Smooth muscle cell (in vitro differentiated cells): Measurements from ENCODE around the gene CSTF1. TPM values are rescaled to one million over a fixed set of nuclear protein-coding genes. Genes with fewer than 3 reads are reported as not detected.

Experiments
- DNase-seq: peaks from one replicate; lab custom pipeline; 2025; ENCODE audit not compliant: unreplicated experiment; lab: John Stamatoyannopoulos, UW
- H2AFZ ChIP-seq: fragments of 200-600 bp; sonication (generic); 2 replicates; pipeline ENCODE4 v1.6.0; 2016; ENCODE audit warnings: antibody characterized with exemption, low read depth, mild to moderate bottlenecking
- H3F3A ChIP-seq: fragments of 200-600 bp; sonication (generic); 2 replicates; pipeline ENCODE4 v1.6.0; 2017; ENCODE audit warnings: antibody characterized with exemption, low read depth
- H3K27ac ChIP-seq: fragments of 200-600 bp; sonication (generic); 2 replicates; pipeline ENCODE4 v1.5.1; 2016; ENCODE audit warnings: low read depth, mild to moderate bottlenecking
- H3K27me3 ChIP-seq: fragments of 200-600 bp; sonication (generic); 2 replicates; pipeline ENCODE4 v1.6.1; 2016; ENCODE audit warnings: low read depth, mild to moderate bottlenecking
- H3K36me3 ChIP-seq: fragments of 200-600 bp; sonication (generic); 2 replicates; pipeline ENCODE4 v1.5.1; 2016; ENCODE audit warnings: low read depth
- H3K4me1 ChIP-seq: fragments of 200-600 bp; sonication (generic); 2 replicates; pipeline ENCODE4 v1.5.1; 2016; ENCODE audit warnings: low read depth
- H3K4me2 ChIP-seq: fragments of 200-600 bp; sonication (generic); 2 replicates; pipeline ENCODE4 v1.6.0; 2016; ENCODE audit warnings: mild to moderate bottlenecking
- H3K4me3 ChIP-seq: fragments of 200-600 bp; sonication (generic); 2 replicates; pipeline ENCODE4 v1.5.1; 2016; ENCODE audit warnings: mild to moderate bottlenecking
- H3K79me2 ChIP-seq: fragments of 200-600 bp; sonication (generic); 2 replicates; pipeline ENCODE4 v1.6.0; 2016; ENCODE audit warnings: low read depth, mild to moderate bottlenecking
- H3K9ac ChIP-seq: fragments of 200-600 bp; sonication (generic); 2 replicates; pipeline ENCODE4 v1.6.0; 2016; ENCODE audit warnings: low read depth
- H3K9me3 ChIP-seq: fragments of 200-600 bp; sonication (generic); replicated peaks from 2 replicates; pipeline ENCODE4 v1.5.1; 2016; ENCODE audit warnings: low read depth
- H4K20me1 ChIP-seq: fragments of 200-600 bp; sonication (generic); 2 replicates; pipeline ENCODE4 v1.6.0; 2016; ENCODE audit warnings: low read depth
- WGBS: methylation state at CpG from one replicate; pipeline ENCODE4 v1.1.7; 2016; ENCODE audit warnings: low lambda C conversion rate; 5-methylcytosine and 5-hydroxymethylcytosine counted together
- polyA plus RNA-seq: library from polyadenylated mRNA; unstranded; fragments of >200 nt; fragmentation: Nextera tagmentation; extraction: Ambion mirVana; gene quantifications from 2 replicates; pipeline ENCODE4 v1.2.1, GENCODE V29; 2016
- total RNA-seq: library from RNA; depleted of rRNA; stranded (reverse); fragments of >200 nt; gene quantifications from 2 replicates; pipeline ENCODE4 v1.2.3, GENCODE V29; 2014
- TF ChIP-seq, protein P1 (sequence below): fragments of 200-600 bp; sonication (generic); IDR thresholded peaks from 2 replicates; pipeline ENCODE4 v1.5.1; 2017; ENCODE audit warnings: borderline replicate concordance, mild to moderate bottlenecking, antibody characterized with exemption; ENCODE audit not compliant: insufficient read depth, poor library complexity, severe bottlenecking

The CSTF1 gene
- total and polyA plus RNA-seq, 2 experiments from 2014 or later = 27.8 to 38.5 TPM

DNA sequence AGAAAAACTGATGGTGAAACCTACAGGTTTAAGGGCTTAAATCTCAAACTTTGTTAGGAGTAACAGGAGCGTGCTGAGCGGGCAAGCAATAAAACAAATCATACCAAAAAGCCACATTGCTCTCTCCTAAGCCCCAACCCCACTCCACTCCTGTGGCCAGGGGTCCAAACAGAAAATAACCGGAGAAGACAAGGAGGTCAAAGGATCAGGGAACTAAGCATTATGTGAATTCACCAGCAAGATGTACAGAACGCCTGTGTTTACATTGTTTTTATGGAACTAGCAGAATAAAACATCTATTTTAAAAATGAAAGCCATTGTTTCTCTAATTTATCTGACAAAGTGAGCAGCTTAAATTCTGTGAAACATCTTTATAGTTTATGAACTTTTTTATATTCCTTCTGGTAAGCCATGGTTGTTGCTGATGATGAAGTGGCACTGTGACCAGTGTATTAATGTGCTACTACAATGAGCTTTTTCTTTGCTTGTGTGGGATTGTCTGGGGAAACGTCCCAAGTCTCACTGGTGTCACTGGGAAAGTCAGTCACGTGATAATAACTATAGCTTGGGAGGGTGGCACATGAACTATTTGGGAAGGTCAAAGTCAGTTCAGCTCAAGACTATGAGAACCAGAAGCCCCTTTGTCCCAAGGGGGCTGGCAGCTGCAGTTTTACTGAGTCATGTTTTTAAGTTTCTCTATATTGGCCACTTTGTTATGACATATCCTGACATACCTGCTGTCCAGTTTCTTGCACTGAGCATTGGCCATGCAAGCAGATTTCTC, 23.9 kb upstream of the CSTF1 start:
- peaks cover 6% of the 10 kb centered on the region for H3F3A ChIP-seq
- H3K4me3 ChIP-seq = no peak overlapping the region
- H3K9ac ChIP-seq = no peak overlapping the region
- H3K4me2 ChIP-seq = no peak overlapping the region
- TF ChIP-seq, protein P1, sequence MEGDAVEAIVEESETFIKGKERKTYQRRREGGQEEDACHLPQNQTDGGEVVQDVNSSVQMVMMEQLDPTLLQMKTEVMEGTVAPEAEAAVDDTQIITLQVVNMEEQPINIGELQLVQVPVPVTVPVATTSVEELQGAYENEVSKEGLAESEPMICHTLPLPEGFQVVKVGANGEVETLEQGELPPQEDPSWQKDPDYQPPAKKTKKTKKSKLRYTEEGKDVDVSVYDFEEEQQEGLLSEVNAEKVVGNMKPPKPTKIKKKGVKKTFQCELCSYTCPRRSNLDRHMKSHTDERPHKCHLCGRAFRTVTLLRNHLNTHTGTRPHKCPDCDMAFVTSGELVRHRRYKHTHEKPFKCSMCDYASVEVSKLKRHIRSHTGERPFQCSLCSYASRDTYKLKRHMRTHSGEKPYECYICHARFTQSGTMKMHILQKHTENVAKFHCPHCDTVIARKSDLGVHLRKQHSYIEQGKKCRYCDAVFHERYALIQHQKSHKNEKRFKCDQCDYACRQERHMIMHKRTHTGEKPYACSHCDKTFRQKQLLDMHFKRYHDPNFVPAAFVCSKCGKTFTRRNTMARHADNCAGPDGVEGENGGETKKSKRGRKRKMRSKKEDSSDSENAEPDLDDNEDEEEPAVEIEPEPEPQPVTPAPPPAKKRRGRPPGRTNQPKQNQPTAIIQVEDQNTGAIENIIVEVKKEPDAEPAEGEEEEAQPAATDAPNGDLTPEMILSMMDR = no peak
- WGBS = 90% methylated on average over 6 of the region's 6 CpGs
- H3K9me3 ChIP-seq = no peaks in the 10 kb centered on the region
- H3K27me3 ChIP-seq = no peaks in the 10 kb centered on the region
- H4K20me1 ChIP-seq = peaks cover 12% of the 10 kb centered on the region
- H3K4me1 ChIP-seq = no peaks in the 10 kb centered on the region
- H3K27ac ChIP-seq = no peak overlapping the region
- no peak overlapping the region for H2AFZ ChIP-seq
- no peaks in the 10 kb centered on the region for H3K36me3 ChIP-seq
- no peak for DNase-seq
- H3K79me2 ChIP-seq = no peaks in the 10 kb centered on the region

DNA sequence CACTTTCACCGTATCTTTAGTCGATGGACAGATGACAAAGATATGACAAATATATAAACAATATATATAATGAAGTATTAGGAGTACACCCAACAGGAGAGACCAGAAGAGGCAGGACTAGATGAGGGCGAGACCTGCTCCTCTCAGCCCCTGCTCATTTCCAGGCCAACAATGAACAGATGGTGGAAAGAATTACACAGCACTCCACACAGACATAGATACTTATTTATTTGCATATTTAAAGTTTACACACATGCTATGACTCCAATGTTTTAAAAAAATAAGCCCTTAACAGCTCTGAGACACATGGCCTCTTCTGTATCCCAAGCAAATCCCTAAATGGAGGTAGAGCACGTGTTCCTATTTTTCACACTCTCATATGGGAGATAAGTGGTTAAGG, 23.3 kb upstream of the CSTF1 start:
- TF ChIP-seq, protein P1 = no peak
- Histone ChIP-seq H2AFZ (no peak overlapping the region), H3K4me2 (no peak overlapping the region), H4K20me1 (peaks cover 5% of the 10 kb centered on the region), H3K79me2 (no peaks in the 10 kb centered on the region), H3K9ac (no peak overlapping the region), H3F3A (peaks cover 7% of the 10 kb centered on the region), H3K36me3 (no peaks in the 10 kb centered on the region), H3K27me3 (no peaks in the 10 kb centered on the region), H3K4me1 (peaks cover 2% of the 10 kb centered on the region), H3K9me3 (no peaks in the 10 kb centered on the region), H3K27ac (no peak overlapping the region), H3K4me3 (no peak overlapping the region)
- no peak for DNase-seq
- 87% methylated on average over 4 of the region's 4 CpGs for WGBS

DNA sequence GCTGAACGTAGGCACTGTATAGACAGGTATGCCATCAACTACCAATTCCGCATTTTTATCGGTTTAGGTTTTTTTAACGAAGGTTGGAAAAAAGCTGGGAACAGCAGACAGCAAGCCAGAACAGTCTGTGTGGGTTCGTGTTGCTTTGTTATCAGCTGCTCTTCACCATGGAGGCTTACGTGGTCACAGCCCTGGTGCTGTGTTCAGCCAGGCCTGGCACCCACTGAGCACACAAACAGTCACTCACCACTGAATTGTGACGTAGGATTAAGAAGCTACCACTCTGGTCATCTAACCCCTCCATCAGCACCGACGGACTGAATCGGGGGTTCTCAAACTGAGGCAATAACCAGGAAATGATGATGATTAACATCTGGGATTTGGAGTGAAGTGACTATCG, 20.5 kb upstream of the CSTF1 start:
- no peaks in the 10 kb centered on the region for H3K27me3 ChIP-seq
- no peak for DNase-seq
- H4K20me1 ChIP-seq = no peaks in the 10 kb centered on the region
- 54% methylated on average over 11 of the region's 11 CpGs for WGBS
- H2AFZ ChIP-seq = no peak overlapping the region
- H3K9ac ChIP-seq = no peak overlapping the region
- H3F3A ChIP-seq = peaks cover 8% of the 10 kb centered on the region
- H3K4me2 ChIP-seq = no peak overlapping the region
- H3K4me1 ChIP-seq = peaks cover 3% of the 10 kb centered on the region
- peak overlapping the region; percentile 16 for H3K27ac ChIP-seq
- no peak overlapping the region for H3K4me3 ChIP-seq
- TF ChIP-seq, protein P1 = no peak
- peaks cover 4% of the 10 kb centered on the region for H3K79me2 ChIP-seq
- H3K9me3 ChIP-seq = no peaks in the 10 kb centered on the region
- no peaks in the 10 kb centered on the region for H3K36me3 ChIP-seq

DNA sequence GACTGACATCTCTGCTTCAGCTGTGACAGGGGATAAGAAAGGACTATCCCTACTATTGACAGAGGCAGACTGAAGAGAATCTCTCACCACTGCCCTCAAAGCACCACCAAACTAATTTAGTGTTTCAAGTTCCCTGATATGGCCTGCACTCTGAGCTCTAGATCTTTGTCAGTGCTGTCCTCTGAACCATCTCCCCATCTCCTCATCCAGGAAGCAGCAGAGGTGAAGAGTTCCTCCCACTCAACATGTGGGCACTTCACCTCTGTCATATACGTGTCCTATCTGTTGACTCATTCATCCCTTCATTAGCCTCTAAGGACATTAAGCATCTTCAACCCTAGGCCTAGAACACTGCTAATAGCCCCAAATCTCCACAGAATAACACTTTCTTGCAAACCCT, 19.6 kb upstream of the CSTF1 start:
- WGBS = 71% methylated on average over 1 of the region's 1 CpG
- H3K27me3 ChIP-seq = no peaks in the 10 kb centered on the region
- H3F3A ChIP-seq = peaks cover 8% of the 10 kb centered on the region
- H3K9ac ChIP-seq = no peak overlapping the region
- H3K36me3 ChIP-seq = no peaks in the 10 kb centered on the region
- peaks cover 3% of the 10 kb centered on the region for H3K4me1 ChIP-seq
- H4K20me1 ChIP-seq = no peaks in the 10 kb centered on the region
- H3K9me3 ChIP-seq = no peaks in the 10 kb centered on the region
- H3K4me3 ChIP-seq = no peak overlapping the region
- TF ChIP-seq, protein P1 = no peak
- H3K4me2 ChIP-seq = no peak overlapping the region
- no peak overlapping the region for H2AFZ ChIP-seq
- no peak for DNase-seq
- peaks cover 9% of the 10 kb centered on the region for H3K79me2 ChIP-seq
- peak overlapping the region; percentile 16 for H3K27ac ChIP-seq
